Left ventricle myocardium inferior (tissue), 1 donor: ENCODE data around the gene PRKG1. TPM values are rescaled to one million over a fixed set of nuclear protein-coding genes. Genes with fewer than 3 reads are reported as not detected.

ENCODE experiments used
- DNase-seq: peaks from one replicate; pipeline ENCODE4 v3.0.0-alpha.2; 2020
- H3K27ac ChIP-seq: fragments of 200-600 bp; replicated peaks from 2 replicates; pipeline ENCODE4 v1.8.0; 2021
- H3K27me3 ChIP-seq: fragments of 200-600 bp; 2 replicates; pipeline ENCODE4 v1.8.0; 2021; ENCODE audit warnings: low read depth
- H3K36me3 ChIP-seq: fragments of 200-600 bp; 2 replicates; pipeline ENCODE4 v1.8.0; 2021
- H3K4me1 ChIP-seq: fragments of 200-600 bp; 2 replicates; pipeline ENCODE4 v1.8.0; 2021
- H3K4me3 ChIP-seq: fragments of 200-600 bp; 2 replicates; pipeline ENCODE4 v1.8.0; 2021; ENCODE audit warnings: mild to moderate bottlenecking, moderate library complexity
- H3K9me3 ChIP-seq: fragments of 200-600 bp; replicated peaks from 2 replicates; pipeline ENCODE4 v1.8.0; 2021
- CTCF ChIP-seq: fragments of 200-600 bp; IDR thresholded peaks from 2 replicates; pipeline ENCODE4 v1.8.0; 2021; ENCODE audit warnings: antibody characterized with exemption, mild to moderate bottlenecking, borderline replicate concordance
- intact Hi-C: fragments of 100-400 bp; cut with micrococcal nuclease; formaldehyde crosslinking; loops from one replicate; pipeline ENCODE4 v1.11.0; 2022
- total RNA-seq: library from RNA; stranded (reverse); fragmentation: NEBNext Ultra II Directional; extraction: Animal tissue kit (Norgen Biotek cat#: 25700); gene quantifications from one replicate; pipeline ENCODE4 v1.2.1, GENCODE V29; 2021
- donor health status: DM: no; HTN: yes; CAD: no; lungs with severe emphysema.

PRKG1 gene
- total RNA-seq, 1 donor from 2014 or later, result 38.9 TPM

GRCh38 chr10:51342381-51342780 lies 268.1 kb downstream of the PRKG1 start:
- Histone ChIP-seq H3K4me3 (no peak overlapping the region), H3K27me3 (no peaks in the 10 kb centered on the region), H3K4me1 (peaks cover 5% of the 10 kb centered on the region), H3K27ac (no peak overlapping the region), H3K9me3 (no peaks in the 10 kb centered on the region), H3K36me3 (no peaks in the 10 kb centered on the region)
- intact Hi-C loops, result no loop called here
- no peak for TF ChIP-seq CTCF
- no peak for DNase-seq

GRCh38 chr10:51343391-51343790 lies 269.1 kb downstream of the PRKG1 start:
- H3K27ac ChIP-seq, result no peak overlapping the region
- no peaks in the 10 kb centered on the region for H3K9me3 ChIP-seq
- no peak for TF ChIP-seq CTCF
- DNase-seq, result no peak
- intact Hi-C loops, result no loop called here
- no peak overlapping the region for H3K4me3 ChIP-seq
- H3K4me1 ChIP-seq, result peaks cover 5% of the 10 kb centered on the region
- H3K27me3 ChIP-seq, result no peaks in the 10 kb centered on the region
- no peaks in the 10 kb centered on the region for H3K36me3 ChIP-seq

GRCh38 chr10:51344371-51344770 lies 270.1 kb downstream of the PRKG1 start:
- peaks cover 5% of the 10 kb centered on the region for H3K4me1 ChIP-seq
- DNase-seq, result no peak
- H3K27me3 ChIP-seq, result no peaks in the 10 kb centered on the region
- intact Hi-C loops, result no loop called here
- no peaks in the 10 kb centered on the region for H3K36me3 ChIP-seq
- H3K4me3 ChIP-seq, result no peak overlapping the region
- TF ChIP-seq CTCF, result no peak
- H3K9me3 ChIP-seq, result no peaks in the 10 kb centered on the region
- no peak overlapping the region for H3K27ac ChIP-seq

- H3K36me3 ChIP-seq, result no peaks in the 10 kb centered on the region
- H3K27ac ChIP-seq, result no peak overlapping the region
- no peaks in the 10 kb centered on the region for H3K4me1 ChIP-seq
- no peak overlapping the region for H3K4me3 ChIP-seq
- DNase-seq, result no peak
- H3K27me3 ChIP-seq, result no peaks in the 10 kb centered on the region
- no peak for TF ChIP-seq CTCF
- peaks cover 9% of the 10 kb centered on the region for H3K9me3 ChIP-seq
- intact Hi-C loops, result no loop called here
Measured at GRCh38 chr10:51348622-51349021, 274.3 kb downstream of the PRKG1 start.

GRCh38 chr10:51357170-51357569 lies 282.9 kb downstream of the PRKG1 start:
- Histone ChIP-seq H3K4me3 (no peak overlapping the region), H3K4me1 (peaks cover 5% of the 10 kb centered on the region), H3K27ac (no peak overlapping the region), H3K36me3 (no peaks in the 10 kb centered on the region), H3K27me3 (no peaks in the 10 kb centered on the region), H3K9me3 (peaks cover 2% of the 10 kb centered on the region)
- intact Hi-C loops, result no loop called here
- TF ChIP-seq CTCF, result no peak
- DNase-seq, result no peak

GRCh38 chr10:51358227-51358626 lies 283.9 kb downstream of the PRKG1 start:
- Histone ChIP-seq H3K4me3 (no peak overlapping the region), H3K27me3 (no peaks in the 10 kb centered on the region), H3K4me1 (peaks cover 5% of the 10 kb centered on the region), H3K27ac (no peak overlapping the region), H3K9me3 (no peaks in the 10 kb centered on the region), H3K36me3 (no peaks in the 10 kb centered on the region)
- intact Hi-C loops, result no loop called here
- DNase-seq, result no peak
- no peak for TF ChIP-seq CTCF
